Stimulated activated CD8-positive, alpha-beta memory T cell treated with anti-CD3 and anti-CD28 coated beads, Interleukin-15, amount 100 ng/mL, for 4 hours (primary cell): ENCODE measurements around the gene LRRC37A.
"Not testable (repeated sequence)": the region's sequence is repeated elsewhere in the genome, so short reads cannot be mapped to it uniquely, and the experiment has no call there.

Experiments used
- DNase-seq, 2 donors: peaks; one replicate each; pipeline ENCODE4 v3.0.0-alpha.2; 2020; ENCODE audit warnings: low read depth in 2 of 2

The LRRC37A gene

DNA sequence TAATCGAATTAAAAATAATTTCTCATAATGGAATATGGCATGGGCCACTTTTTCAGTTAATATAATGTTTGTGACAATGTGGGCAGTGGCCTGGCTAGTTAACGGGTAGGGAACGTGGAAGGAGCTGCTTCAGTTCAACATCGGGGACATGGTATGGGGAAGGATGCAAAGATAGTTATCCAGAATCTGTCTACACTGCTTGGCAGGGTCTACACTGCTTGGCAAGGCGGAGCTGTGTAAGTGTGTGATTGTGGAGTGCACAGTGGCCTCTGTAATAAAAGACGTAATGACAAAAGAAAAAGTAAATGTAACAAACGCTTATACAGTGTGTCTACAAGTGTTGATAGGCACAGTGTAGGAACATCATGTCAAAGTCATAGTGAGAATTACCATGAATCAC is 7.3 kb upstream of the LRRC37A start:
- not testable (repeated sequence) for DNase-seq

- DNase-seq: not testable (repeated sequence)
Observed at GRCh38 chr17:46290906-46291546, 3.9 kb upstream of the LRRC37A start.

GRCh38 chr17:46291618-46292017 is 3.3 kb upstream of the LRRC37A start:
- not testable (repeated sequence) for DNase-seq

- not testable (repeated sequence) for DNase-seq
Observed at GRCh38 chr17:46341220-46341619, 46.3 kb downstream of the LRRC37A start.

- not testable (repeated sequence) for DNase-seq
Observed at GRCh38 chr17:46342131-46342530, 47.2 kb downstream of the LRRC37A start.

GRCh38 chr17:46348345-46348744 is 53.4 kb downstream of the LRRC37A start:
- DNase-seq: not testable (repeated sequence)

GRCh38 chr17:46349060-46349459 is 54.1 kb downstream of the LRRC37A start:
- DNase-seq: not testable (repeated sequence)

GRCh38 chr17:46353856-46354255 is 58.9 kb downstream of the LRRC37A start:
- not testable (repeated sequence) for DNase-seq

DNA sequence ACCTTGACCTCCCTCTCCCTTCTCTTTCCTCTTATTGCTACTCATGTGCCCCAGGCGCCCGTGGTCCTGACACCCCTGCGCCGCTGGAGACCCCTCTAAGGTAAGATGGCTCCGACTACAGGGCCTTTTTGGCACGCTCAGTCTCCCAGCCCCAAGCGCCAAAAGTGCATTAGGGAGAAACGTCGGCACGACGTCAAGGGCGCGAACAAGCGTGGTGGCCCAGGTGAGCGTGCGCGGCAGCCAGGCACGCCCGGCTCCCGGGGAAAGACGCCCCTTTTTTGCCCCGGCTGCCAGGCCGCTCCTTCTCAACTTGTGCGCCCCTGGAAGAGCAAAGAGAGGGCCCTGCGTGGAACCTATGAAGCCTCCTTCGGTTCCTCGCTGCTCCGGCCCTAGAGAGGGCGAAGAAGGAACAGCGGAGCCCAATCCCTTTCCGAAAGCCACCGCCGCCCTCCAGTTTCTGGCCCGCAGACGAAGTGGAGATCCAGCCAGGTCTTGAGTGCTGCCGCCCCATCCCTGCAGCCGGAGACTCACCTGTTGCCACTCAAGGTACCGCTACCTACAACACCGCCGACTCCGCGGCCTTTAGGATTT is 66.3 kb downstream of the LRRC37A start:
- not testable (repeated sequence) for DNase-seq

GRCh38 chr17:46361755-46362154 is 66.8 kb downstream of the LRRC37A start, which contains the start of gene ARL17B:
ARL17B (minus strand) TSS chr17:46361766; CDS start chr17:46358397, 3,369 bp downstream.
- peak; percentile 48 to 92 for DNase-seq

DNA sequence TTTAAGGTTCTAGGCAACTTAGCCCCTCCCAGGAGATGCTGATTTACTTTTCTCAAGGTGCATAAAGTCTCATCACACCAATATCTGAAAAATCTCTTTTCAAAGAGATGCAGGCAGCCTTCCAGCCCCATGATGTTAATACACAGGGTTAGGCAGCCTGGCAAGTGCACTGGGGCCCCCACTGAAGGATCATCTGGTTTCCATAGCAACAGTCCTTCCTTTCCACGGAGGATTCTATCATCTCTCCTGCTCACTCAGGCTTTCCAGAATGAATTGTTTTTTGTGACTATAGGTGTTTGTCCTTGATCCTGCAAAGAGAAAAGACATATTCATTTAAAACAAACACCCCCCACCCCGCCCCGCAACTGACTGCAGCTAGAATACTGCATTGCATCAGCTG is 72.6 kb downstream of the LRRC37A start:
- DNase-seq: not testable (repeated sequence)

DNA sequence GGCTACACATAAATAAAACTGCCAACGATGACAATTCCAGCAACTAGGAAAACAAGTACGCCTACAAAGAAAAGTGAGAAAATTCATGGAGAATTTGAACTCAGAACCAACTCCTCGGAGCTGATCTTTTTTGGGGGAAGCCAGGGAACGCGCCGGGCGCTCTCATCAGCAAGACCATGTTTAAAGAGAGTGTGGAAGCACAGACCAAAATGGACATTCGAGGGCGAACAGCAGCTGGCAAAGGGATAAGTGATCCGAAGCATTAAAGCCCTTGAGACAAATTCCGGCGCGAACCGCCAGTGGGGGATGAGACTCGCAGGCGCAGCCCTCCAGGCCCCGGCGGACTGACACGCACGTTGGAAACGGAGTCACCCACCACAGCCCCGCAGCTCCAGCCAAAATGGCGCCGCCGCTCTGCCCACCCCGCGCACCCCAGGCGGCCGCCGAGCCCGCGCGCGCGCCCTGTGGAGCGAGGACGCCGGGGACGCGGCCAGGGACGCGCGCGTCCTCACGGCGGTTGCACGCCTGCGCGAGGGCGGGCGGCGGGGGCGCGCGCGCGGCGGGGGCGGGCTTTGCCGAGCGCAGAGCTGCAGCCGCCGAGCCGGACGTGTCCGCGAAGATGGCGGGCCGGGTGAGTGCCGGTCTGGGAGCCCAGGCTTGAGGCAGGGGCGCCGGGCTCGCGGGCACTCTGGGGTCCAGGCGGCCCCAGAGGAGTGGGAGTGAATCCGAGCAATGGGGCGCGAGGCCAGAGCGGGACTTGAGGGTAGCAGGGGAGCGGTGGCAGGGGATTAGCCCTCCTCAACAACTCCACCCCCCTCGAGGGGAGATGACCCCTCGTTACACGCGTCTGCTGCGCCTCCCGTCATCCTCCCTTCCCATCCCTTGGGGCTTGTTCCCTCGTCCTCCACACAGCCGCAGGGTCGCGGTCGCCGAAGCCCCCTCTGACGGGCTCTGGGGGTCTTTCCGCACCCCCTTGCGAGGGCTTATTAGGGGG is 77.6 kb downstream of the LRRC37A start:
- DNase-seq: not testable (repeated sequence)

DNA sequence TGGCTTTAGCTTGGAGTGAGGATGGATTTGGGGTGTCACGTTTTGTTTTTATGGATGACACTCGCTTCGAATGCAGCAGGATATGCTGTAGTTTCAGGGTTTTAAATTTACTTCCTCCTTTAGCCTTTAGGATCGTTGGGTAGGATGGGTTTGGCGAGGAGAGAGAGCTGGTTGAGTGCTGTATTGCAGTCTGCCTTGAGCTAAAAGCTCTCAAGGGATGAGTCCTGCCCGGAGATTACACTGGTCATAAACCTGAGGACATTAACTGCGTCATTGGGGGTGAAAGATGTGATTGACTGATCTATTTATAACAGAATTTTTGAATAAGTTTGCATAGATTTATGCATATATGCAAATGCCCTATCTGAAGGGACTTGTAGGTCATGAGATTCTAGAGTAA is 78.5 kb downstream of the LRRC37A start:
- DNase-seq: not testable (repeated sequence)

GRCh38 chr17:46383118-46383517 is 88.2 kb downstream of the LRRC37A start:
- not testable (repeated sequence) for DNase-seq

DNA sequence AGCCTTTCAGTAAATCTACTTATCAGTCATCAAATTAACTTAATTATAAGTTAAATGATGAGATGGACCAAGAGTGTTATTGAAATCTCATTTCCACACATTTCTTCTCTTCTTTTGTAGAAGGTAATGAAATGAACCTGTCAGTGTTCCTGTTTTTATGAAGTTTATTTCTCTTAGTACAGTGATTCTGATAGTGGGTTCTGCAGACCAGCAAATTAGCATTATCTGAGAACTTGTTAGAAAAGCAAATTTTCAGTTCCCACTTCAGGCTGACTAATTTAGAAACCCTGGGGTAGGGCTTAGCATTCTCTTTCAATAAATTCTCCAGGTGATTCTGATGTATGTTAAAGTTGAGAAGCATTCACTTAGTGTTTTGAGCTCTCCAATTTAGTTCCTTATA is 90.6 kb downstream of the LRRC37A start:
- DNase-seq: not testable (repeated sequence)
